GM20431 (cell line): ENCODE measurements around the gene TMEM132D.

Source experiments
- in situ Hi-C: fragments of 300-500 bp; cut with MseI, MboI; formaldehyde crosslinking; loops from one replicate; pipeline ENCODE4 v1.15.0; 2020; ENCODE audit warnings: low sequenced_read_pairs; ENCODE audit not compliant: unreplicated experiment

The TMEM132D gene

DNA sequence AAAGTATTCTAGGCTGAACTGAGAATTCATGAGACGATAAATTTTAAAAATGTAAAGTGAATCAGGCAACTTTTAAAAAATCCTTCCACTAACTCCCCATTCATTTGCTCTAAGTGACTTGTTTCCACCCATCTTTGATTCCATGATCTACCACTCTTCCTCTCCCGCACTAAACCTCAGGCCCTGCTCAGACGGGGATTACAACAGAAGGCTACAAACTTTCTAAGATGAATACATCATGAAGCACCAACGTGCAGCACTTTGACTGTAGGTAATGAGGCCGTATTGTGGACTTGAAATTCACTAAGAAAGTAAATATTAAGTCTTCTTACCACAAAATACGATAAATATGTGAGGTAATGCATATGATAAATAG, 30.0 kb downstream of the TMEM132D start:
- in situ Hi-C loops: no loop called here

DNA sequence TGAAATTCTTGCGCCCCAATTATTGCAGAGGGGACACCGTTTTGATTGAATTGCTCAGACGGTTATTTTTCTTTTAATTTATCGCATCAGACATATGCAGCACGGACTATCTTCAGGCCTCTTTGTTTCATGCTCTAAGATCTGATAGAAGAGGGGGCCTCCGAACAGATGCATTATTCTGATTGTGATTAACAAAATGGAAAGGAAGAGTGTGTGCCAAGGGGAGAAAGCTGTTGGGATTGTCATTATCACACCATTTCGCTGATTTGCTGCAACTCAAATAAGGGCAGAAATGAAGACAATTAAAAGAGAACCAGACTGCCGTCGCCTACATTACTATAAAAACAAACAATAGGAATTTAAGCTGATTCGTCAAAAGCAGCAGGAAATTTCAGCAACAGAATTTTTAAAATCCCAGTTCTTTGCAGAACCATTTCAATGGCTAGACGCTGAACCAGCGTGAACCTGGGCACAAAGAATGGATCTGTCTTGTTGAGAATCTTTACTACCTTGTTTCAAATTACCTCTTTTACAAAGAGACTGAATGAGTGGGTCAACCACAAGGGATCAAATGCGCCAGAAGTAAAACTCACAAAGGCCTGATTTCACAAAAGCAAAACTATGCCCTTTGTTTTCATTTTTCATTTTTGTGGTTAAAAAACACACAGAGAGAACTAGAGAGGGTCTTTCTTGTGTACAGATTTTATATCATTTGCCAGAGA, 30.6 kb downstream of the TMEM132D start:
- in situ Hi-C loops: no loop called here

DNA sequence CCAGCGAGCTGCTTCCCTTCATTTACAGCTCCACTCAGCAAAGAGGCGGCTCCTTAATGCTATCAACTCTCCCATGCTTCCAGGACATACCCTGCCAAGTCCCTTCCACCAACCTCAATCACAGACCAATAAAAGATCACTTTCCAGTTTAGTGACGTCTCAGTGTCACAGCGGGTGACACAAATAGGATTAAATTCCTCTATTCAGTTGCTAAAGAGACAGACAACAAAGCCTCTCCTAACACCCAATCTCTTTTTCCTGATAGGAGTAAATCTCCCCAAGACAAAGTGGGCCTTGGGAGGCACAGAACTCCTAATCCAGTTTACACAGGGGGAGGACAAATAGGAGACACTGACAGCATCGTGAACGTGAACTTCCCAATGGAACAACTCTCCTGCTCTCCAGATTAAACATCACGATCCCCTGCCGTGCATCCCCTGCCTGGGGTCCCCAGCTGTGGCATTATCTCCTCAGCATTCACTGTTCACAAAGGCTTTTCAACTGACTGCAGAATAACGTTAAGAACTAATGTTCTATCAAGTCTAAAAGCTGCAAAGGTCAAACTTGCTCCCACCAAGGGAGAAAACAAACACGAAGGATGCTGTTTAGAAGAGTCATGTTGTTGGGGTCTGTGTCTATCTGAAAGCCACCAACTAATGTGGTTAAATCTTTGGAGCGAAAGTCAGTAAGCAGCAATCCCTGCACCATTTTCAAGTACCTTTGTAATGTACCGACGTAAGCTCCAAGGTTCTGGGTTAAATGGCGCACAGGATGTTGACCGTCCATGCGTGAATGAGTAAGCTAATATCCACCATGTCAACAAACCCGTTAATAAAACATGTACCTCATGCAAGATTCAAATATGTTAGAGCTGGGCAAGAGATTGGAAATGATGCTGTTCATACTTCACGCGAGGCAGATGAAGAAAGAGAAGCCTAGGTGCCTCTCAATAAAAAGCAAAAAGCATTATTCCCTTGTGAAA, 31.5 kb downstream of the TMEM132D start:
- in situ Hi-C loops: no loop called here

DNA sequence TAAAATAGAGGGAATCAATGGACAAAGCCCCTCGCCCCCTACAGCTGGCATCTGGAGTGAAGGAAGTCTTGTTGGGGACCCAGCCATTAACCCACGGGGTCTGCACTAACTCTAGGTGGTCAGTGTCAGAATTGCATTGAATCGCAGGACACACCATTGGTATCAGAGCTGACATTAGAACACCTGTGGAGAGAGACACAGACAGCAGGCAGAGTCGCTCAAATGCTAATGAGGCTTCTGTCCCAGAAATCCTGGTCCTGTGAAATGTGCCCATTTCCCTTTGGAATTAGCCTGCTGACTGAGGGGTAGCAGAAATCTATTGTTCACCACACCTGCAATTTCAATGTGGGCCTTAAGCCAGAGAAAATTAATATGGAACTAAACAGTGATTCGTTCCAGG, 33.0 kb downstream of the TMEM132D start:
- in situ Hi-C loops: no loop called here

DNA sequence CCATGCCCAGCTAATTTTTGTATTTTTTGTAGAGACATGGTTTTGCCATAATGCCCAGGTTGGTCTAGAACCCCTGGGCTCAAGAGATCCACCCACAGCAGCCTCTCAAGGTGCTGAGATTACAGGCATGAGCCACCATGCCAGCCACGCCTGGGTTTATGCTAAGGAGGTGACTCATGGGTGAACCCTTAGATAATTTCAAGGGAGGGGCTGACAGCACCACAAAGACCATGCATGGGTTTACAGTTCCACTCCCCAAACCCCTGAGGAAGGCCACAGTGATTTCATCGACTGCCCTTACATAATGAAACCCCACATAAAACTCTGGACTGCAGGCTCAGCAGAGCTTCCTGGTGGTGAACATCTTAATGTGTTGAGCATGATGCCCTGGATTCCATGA, 33.7 kb downstream of the TMEM132D start:
- in situ Hi-C loops: no loop called here

DNA sequence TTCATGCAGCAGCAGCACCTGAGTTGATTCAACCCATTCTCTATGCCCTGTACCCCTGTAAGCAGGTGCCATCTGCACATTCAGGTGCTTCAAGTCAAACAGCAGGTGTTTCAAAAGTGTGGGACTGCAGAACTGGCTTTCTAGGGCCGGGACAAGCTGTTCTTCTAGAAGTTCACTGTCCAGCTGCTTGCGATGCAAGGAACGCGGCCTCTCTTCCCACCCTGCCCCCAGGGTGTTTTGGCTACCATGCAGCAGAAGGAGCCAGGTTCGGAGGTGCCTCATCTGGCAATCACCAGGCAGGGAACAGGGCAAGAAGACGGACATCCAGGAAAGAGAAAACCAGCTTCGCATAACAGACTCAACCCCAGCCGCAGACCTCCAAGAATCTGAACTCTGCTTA, 35.2 kb downstream of the TMEM132D start:
- in situ Hi-C loops: no loop called here

DNA sequence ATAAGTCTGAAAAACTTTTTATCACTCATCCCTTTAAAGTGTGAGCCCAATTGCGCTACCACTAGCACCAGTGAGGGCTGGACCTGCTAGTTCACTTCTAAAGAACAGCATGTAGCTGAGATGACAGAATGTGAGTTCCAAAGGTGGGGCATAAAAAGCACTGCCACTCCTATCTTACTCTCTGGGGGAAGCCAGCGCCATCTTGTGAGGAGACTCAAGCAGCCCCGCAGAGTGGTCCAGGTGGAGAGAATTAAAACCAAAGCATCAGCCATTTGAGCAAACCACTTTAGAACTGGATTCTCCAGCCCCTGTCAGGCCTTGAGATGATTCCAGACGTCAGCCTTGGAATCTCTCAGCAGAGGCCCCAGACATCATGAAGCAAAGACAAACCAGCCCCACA, 39.9 kb downstream of the TMEM132D start:
- in situ Hi-C loops: no loop called here

DNA sequence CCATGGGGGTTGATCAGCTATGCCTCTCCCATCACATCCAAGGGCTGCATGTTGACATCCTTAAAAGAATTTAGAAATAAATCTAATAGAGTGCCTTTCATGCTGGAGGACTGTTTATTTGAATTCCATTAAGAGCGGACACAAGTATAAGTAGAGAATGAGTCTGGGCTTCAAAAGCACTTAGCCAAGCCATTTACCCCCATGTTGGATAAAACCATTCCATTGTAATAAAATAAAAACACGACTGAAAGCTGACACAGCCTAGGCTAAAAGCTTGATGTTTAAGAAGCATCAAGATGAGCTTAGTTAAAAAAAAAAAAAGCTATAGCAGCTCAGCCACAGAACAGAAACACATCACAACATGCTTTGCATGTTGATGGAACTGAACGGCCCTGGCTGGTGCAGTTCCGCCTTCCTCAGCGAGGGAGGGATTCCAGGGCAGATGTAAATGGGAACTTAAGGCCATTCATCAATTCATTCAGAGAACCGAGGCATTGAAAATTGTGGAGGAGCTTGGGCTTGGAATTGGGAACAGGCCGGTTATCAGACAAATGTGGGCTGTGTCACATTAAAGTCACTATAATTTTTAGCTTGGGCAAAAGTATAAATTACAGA, 41.2 kb downstream of the TMEM132D start:
- in situ Hi-C loops: no loop called here

DNA sequence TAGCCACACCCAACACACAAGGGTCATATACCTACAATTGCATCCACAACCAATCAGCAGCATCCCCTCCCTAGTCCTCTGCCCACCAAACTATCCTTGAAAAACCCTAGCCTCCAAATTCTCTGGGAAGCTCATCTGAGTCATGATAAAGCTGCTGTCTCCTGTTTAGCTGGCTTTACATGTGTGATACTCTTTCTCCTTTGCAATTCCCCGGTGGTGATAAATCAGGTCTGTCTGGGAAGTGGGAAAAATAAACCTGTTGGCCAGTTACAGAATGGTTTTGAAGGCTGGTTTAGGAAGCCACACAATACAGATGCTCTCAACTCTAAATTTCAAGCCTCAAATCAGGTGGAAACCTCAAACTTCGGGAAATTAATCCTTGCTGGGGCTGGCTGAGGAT, 41.9 kb downstream of the TMEM132D start:
- in situ Hi-C loops: no loop called here

DNA sequence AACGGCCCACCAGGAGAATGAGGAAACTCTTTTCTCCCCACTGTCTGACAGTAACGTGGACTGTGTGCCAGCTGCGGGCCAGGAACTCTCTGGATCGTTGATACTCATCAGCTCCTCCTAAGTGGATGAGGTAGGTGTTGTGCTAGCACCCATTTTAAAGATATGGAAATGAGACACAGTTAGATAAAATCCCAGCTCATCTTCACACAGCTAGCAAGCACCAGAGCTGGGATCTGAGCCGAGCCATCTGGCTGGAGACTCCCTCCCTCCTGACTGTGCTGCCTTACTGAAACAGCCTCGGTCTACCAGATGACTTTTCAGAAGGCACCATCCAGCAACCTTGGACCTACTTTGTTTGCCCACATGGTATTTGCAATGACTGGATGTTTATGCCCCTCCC, 49.2 kb downstream of the TMEM132D start:
- in situ Hi-C loops: no loop called here

DNA sequence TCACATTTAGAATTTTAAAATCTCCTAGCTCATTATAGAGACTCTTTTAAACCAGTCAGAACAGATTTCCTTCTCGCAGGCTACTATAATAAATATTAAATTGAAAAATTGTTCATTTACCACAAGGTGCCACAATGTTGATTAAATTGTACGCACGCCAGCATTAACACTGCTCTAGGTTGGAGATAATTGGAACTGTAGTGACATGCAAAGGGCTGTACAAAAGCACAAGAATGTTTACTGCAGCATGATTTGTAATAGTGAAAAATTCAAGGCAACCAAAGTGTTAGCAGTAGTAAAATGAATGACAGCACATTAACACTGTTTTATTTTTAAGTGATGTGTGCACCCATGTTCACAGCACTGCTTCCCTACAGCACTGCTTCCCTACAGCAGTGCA, 52.5 kb downstream of the TMEM132D start:
- in situ Hi-C loops: no loop called here

DNA sequence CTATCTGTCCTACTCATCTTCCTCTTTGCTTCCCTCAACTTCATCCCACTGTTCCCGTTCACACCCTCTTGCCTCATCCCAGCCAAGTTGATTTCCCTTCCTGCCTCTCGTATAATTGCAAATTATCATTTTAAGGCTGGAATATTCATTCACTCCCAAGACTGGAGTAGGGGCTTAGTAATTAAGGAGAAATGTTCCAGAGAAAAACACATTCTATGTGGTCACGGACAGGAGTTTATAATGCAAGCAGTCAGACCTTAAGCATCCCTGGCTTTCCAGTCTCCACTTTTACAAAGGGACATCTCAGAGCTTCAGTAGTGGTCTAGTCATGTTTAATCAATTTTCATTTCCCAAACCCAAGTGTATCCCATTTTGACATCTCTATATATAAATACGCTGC, 54.9 kb downstream of the TMEM132D start:
- in situ Hi-C loops: no loop called here

DNA sequence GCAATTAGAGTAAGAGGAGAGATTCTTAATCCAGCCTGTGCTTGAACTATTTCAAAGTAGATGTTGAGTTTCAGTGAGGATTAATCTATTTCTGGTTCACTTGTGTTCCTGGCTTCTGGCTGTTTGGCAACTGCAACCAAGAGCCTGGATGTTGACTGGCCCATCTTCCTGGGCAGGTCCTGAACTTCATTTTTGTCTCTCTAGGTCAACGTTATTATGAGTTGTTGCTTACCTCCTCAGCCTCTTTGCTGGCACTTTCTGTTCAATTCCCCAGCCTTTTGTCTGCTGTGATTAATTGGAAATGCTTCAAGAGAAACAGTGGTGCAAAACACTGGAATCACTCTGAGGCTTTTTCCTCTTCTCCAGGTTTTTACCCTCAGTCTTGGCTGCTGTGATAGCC, 56.8 kb downstream of the TMEM132D start:
- in situ Hi-C loops: no loop called here

DNA sequence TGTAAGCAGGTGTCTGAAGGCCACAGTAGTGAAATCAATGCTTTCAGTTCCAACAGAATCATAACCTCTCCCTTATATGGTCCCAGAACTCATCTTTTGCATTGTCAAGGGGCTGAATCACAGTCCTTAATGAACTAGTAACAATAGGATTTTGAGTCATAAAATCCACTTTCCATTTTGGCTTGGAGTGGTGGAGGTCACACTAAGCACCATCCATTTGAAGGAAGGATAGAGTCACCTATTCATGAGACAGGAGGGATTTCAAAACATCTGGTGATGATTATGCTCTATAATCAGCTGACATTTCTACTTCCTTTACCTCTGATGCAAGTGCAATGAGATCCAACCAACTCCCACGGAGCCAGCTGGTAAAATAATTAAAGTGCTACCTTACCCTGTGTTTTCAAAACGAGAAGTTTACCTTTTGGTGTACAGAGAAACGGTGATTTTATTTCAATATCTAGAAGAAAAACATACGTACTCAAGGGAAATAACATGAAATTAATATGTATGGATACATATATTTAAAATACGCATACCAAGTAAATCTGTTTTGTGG, 59.1 kb downstream of the TMEM132D start:
- in situ Hi-C loops: no loop called here

DNA sequence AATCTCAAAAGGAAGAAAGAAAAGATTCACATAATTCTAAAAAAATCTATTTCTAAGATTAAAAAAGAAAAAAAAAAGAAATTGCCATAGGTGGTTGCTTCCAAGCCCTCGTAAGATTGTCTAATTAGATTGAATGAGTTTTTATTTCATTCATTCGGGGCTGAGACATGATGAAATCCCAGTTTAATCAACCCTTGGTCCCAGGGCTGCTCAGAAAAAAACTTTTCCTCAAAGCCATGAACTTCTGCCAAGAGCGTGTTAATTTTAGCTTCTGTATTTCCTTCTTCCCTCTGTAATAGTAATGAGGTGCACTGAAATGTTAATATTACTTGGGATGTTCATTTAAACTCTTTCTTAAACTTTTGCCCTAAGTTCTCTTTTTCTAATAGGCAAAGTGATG, 62.6 kb downstream of the TMEM132D start:
- in situ Hi-C loops: no loop called here

DNA sequence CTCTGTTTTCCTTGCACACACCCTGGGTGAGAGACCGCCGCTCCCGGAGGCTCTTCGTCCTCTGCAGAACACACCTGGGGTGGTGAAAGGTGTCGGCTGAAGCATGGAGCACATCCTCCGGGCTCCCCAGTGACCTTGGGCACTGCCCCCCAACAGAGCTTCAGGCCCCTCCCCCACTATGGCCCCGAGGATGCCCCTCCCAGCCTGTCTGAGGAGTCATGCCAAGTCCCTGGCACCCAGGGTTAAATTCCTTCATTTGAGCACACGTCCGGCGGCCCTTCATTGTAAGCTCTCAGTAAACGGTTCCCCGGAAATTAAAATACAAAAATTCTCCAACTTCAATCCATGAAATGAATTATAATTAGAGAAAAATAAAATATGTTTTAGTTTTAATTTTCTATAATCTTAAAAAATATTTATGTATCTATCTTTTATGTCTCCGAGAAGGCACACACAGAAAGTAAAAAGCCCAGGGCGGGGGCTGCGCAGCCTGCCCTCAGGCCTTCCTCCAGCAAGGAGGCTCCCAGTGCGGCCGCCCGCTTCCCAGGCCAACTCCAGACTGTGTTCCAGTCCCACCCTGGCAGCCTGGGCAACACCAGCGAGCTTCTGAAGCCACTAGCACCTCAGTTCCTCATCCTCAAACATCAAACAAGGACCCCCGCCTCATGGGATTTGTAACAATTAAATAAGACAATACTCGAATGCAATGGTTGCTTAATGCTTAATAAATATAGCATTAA, 63.5 kb downstream of the TMEM132D start:
- in situ Hi-C loops: no loop called here

DNA sequence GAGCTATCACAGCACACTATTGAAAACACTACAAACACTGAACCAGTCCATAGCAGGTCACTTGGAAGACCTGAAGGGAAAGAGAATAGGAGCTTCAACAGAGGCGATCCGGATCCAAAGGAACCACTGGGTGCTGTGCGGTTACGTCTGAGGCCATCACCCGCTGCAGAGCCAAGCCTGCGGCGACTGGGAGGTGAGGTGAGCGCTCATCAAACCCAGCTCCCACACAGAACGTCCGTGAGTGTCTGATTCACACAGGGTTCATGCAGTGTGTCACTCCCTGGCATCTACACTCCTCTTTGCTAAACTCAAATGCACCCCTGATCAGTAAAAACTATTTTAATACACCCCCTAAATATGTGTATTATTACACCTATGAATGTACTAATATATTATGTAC, 64.1 kb downstream of the TMEM132D start:
- in situ Hi-C loops: no loop called here

DNA sequence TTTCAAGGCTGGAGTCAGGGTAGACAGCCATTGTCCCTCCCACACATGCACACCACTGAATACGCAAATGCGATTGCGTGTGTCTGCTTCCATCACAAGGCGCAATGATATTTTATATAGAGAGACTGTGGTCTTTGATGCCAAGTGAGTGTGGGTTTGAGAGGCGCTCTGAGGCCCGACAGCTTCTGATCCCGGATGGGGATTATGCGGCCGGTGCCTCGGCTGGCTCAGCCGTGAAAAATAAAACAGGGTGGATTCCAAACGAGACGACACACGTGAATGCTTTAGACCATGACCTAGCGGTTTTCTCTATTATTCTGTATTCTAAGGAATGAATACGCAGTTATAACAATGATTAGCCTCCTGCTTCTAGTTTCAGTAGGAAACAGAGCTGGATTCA, 72.5 kb downstream of the TMEM132D start:
- in situ Hi-C loops: no loop called here

DNA sequence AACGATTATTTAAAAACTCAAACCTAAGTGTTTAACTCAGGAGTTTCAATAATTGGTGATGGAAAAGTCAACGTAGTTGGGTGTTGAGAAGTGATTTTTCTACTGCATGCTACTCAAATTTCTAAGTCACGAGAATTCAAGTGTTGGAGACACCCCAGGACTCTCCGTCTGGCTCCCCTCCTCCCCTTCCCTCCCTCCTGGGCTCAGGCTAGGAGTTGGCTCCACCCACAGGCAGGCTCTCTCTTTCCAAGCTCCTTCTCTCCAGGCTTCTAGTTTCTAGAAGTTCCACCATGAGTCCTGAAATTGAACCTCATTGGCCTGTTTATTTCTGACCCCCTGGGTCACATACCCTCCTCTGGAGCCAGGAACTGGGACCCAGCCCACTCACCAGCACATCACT, 73.0 kb downstream of the TMEM132D start:
- in situ Hi-C loops: no loop called here

DNA sequence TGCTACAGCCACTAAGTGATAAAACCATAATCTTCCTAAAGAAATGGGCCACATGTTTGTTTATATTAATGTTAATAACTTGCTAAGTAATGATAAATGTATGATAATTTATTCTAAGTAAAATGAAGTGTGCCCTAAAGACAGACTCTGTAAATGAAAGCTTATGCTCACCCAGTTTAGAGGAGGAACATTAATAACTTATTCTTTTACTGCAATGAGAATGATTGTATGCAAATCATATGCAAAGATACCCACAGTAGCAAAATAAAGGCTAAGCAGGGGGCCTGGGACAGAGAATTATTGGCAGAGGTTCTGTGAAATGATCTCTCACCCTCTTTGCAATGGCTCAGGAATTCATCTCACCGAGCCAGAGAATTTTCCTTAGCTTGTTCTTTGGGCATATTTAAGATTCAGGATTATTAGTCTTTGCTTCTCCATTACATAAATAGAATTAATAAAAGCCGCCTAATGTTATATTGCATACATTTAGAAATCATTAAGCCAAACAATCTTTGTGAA, 75.9 kb downstream of the TMEM132D start:
- in situ Hi-C loops: no loop called here
